Mononuclear cell (primary cell): ENCODE measurements around the gene MGLL. TPM values are rescaled to one million over a fixed set of nuclear protein-coding genes. Genes with fewer than 3 reads are reported as not detected.

Source experiments
- H3K27me3 ChIP-seq: 2 replicates; pipeline ENCODE4 v1.6.0; 2011; ENCODE audit warnings: low read length, control low read depth; ENCODE audit not compliant: insufficient read depth
- H3K4me1 ChIP-seq: 2 replicates; pipeline ENCODE4 v1.5.1; 2011; ENCODE audit warnings: mild to moderate bottlenecking, low read length, control low read depth; ENCODE audit not compliant: insufficient read depth
- H3K4me3 ChIP-seq: 2 replicates; pipeline ENCODE4 v1.5.1; 2011; ENCODE audit warnings: mild to moderate bottlenecking, low read length, moderate library complexity
- H3K9me3 ChIP-seq: 2 replicates; pipeline ENCODE4 v1.5.1; 2011; ENCODE audit warnings: low read depth, mild to moderate bottlenecking, control low read depth, low read length
- total RNA-seq: library from RNA; depleted of rRNA; stranded (reverse); fragments of >200 nt; gene quantifications from one replicate; pipeline ENCODE4 v1.2.3, GENCODE V29; 2012

Gene MGLL
- total RNA-seq, 1 donor = 10.7 TPM

- Histone ChIP-seq H3K4me3 (no peak overlapping the region), H3K4me1 (no peaks in the 10 kb centered on the region), H3K9me3 (no peaks in the 10 kb centered on the region), H3K27me3 (no peaks in the 10 kb centered on the region)
Observed at GRCh38 chr3:127848131-127849129, 26.1 kb upstream of the MGLL start.

- H3K4me1 ChIP-seq = no peaks in the 10 kb centered on the region
- H3K27me3 ChIP-seq = no peaks in the 10 kb centered on the region
- no peaks in the 10 kb centered on the region for H3K9me3 ChIP-seq
- H3K4me3 ChIP-seq = no peak overlapping the region
Observed at GRCh38 chr3:127847236-127847720, 25.0 kb upstream of the MGLL start.

GRCh38 chr3:127846576-127846975, 24.3 kb upstream of the MGLL start:
- no peak overlapping the region for H3K4me3 ChIP-seq
- no peaks in the 10 kb centered on the region for H3K9me3 ChIP-seq
- no peaks in the 10 kb centered on the region for H3K4me1 ChIP-seq
- no peaks in the 10 kb centered on the region for H3K27me3 ChIP-seq

GRCh38 chr3:127844326-127844942, 22.1 kb upstream of the MGLL start:
- Histone ChIP-seq H3K27me3 (no peaks in the 10 kb centered on the region), H3K9me3 (no peaks in the 10 kb centered on the region), H3K4me3 (no peak overlapping the region)

GRCh38 chr3:127840671-127841070, 18.4 kb upstream of the MGLL start:
- Histone ChIP-seq H3K4me1 (no peaks in the 10 kb centered on the region), H3K27me3 (no peaks in the 10 kb centered on the region), H3K4me3 (no peak overlapping the region), H3K9me3 (no peaks in the 10 kb centered on the region)

More at GRCh38 chr3:127844326-127844942, 22.1 kb upstream of the MGLL start:
- no peaks in the 10 kb centered on the region for H3K4me1 ChIP-seq

- Histone ChIP-seq H3K9me3 (no peaks in the 10 kb centered on the region), H3K4me1 (no peaks in the 10 kb centered on the region), H3K27me3 (no peaks in the 10 kb centered on the region), H3K4me3 (no peak overlapping the region)
Observed at GRCh38 chr3:127839099-127839498, 16.8 kb upstream of the MGLL start.

- Histone ChIP-seq H3K4me1 (no peaks in the 10 kb centered on the region), H3K27me3 (no peaks in the 10 kb centered on the region), H3K9me3 (no peaks in the 10 kb centered on the region), H3K4me3 (no peak overlapping the region)
Observed at GRCh38 chr3:127835993-127836882, 13.9 kb upstream of the MGLL start.

GRCh38 chr3:127834771-127835170, 12.5 kb upstream of the MGLL start:
- H3K4me1 ChIP-seq = no peaks in the 10 kb centered on the region
- H3K9me3 ChIP-seq = peaks cover 3% of the 10 kb centered on the region
- no peaks in the 10 kb centered on the region for H3K27me3 ChIP-seq

GRCh38 chr3:127833281-127834032, 11.1 kb upstream of the MGLL start:
- H3K9me3 ChIP-seq = peaks cover 16% of the 10 kb centered on the region
- no peaks in the 10 kb centered on the region for H3K27me3 ChIP-seq
- H3K4me1 ChIP-seq = no peaks in the 10 kb centered on the region
- H3K4me3 ChIP-seq = no peak overlapping the region

More at GRCh38 chr3:127834771-127835170, 12.5 kb upstream of the MGLL start:
- no peak overlapping the region for H3K4me3 ChIP-seq

- Histone ChIP-seq H3K27me3 (peaks cover 2% of the 10 kb centered on the region), H3K4me1 (no peaks in the 10 kb centered on the region), H3K4me3 (no peak overlapping the region), H3K9me3 (peaks cover 26% of the 10 kb centered on the region)
Observed at GRCh38 chr3:127831723-127832172, 9.4 kb upstream of the MGLL start.

- H3K4me3 ChIP-seq = no peak overlapping the region
- peaks cover 2% of the 10 kb centered on the region for H3K27me3 ChIP-seq
- H3K9me3 ChIP-seq = peaks cover 26% of the 10 kb centered on the region
- H3K4me1 ChIP-seq = no peaks in the 10 kb centered on the region
Observed at GRCh38 chr3:127829537-127829936, 7.2 kb upstream of the MGLL start.

- H3K4me3 ChIP-seq = no peak overlapping the region
- H3K4me1 ChIP-seq = peaks cover 5% of the 10 kb centered on the region
- peaks cover 6% of the 10 kb centered on the region for H3K27me3 ChIP-seq
- H3K9me3 ChIP-seq = peaks cover 26% of the 10 kb centered on the region
Observed at GRCh38 chr3:127827808-127828207, 5.5 kb upstream of the MGLL start.

- Histone ChIP-seq H3K27me3 (peaks cover 7% of the 10 kb centered on the region), H3K4me3 (no peak overlapping the region), H3K4me1 (peaks cover 24% of the 10 kb centered on the region), H3K9me3 (peaks cover 26% of the 10 kb centered on the region)
Observed at GRCh38 chr3:127825756-127826155, 3.4 kb upstream of the MGLL start.
